Esophagus squamous epithelium (tissue), 5 donors: Measurements from ENCODE around the gene GIT1. TPM values are rescaled to one million over a fixed set of nuclear protein-coding genes. Genes with fewer than 3 reads are reported as not detected.
A peak's percentile ranks its signal among the peaks of the same experiment; 100 is the strongest.

Experiments used
- DNase-seq: peaks from one replicate; lab custom pipeline; 2025; lab: John Stamatoyannopoulos, UW
- H3K27ac ChIP-seq, 4 donors: fragments of 200-600 bp; sonication (generic); one replicate each; pipeline ENCODE4 v1.5.1; 2016 to 2019; ENCODE audit warnings: mild to moderate bottlenecking in 1 of 4
- H3K27me3 ChIP-seq, 4 donors: fragments of 200-600 bp; sonication (generic); 1 replicate in 3 of 4; 2 replicates in 1 of 4; pipeline versions ENCODE4 v1.5.1 to v1.6.0; 2017 to 2021; ENCODE audit warnings: antibody characterized with exemption in 1 of 4
- H3K36me3 ChIP-seq, 3 donors: fragments of 200-600 bp; sonication (generic); one replicate each; pipeline ENCODE4 v1.5.1; 2016 to 2019
- H3K4me1 ChIP-seq, 3 donors: fragments of 200-600 bp; sonication (generic); one replicate each; pipeline ENCODE4 v1.5.1; 2017 to 2019
- H3K4me3 ChIP-seq, 4 donors: fragments of 200-600 bp; sonication (generic); 1 replicate in 3 of 4; 2 replicates in 1 of 4; pipeline ENCODE4 v1.5.1; 2016 to 2019; ENCODE audit warnings: mild to moderate bottlenecking in 2 of 4, moderate library complexity in 1 of 4
- H3K9me3 ChIP-seq, 3 donors: fragments of 200-600 bp; sonication (generic); one replicate each; pipeline ENCODE4 v1.5.1; 2016 to 2019
- CTCF ChIP-seq, 6 experiments: fragments of 450-650 bp in 4 of 6; fragments of 200-600 bp in 2 of 6; sonication (generic) in 2 of 6; IDR thresholded peaks; one replicate each; pipeline ENCODE4 v1.5.1; 2016 to 2019; ENCODE audit warnings: antibody characterized with exemption in 6 of 6, mild to moderate bottlenecking in 4 of 6, moderate library complexity in 4 of 6
- POLR2A ChIP-seq, 4 donors: fragments of 450-650 bp; IDR thresholded peaks; one replicate each; pipeline ENCODE4 v1.6.1; 2017; ENCODE audit warnings: antibody characterized with exemption in 4 of 4, mild to moderate bottlenecking in 4 of 4, moderate library complexity in 3 of 4
- WGBS, 2 donors: methylation state at CpG; one replicate each; pipeline ENCODE4 v1.1.5; 2018; 5-methylcytosine and 5-hydroxymethylcytosine counted together
- intact Hi-C: fragments of 100-400 bp; cut with DNase I; formaldehyde crosslinking; loops from one replicate; pipeline ENCODE4 v1.15.0; 2022
- total RNA-seq, 4 donors: library from RNA; depleted of rRNA; stranded (reverse); fragments of >200 nt; gene quantifications; one replicate each; pipeline ENCODE4 v1.1.0, GENCODE V29; 2016
- donor health status: DM: yes; HTN: yes; CAD: no.

GIT1 gene
- total RNA-seq, 4 donors from 2014 or later = 24.0 to 45.4 (median 29.6) TPM

- Histone ChIP-seq H3K4me3 (peak overlapping the region in 3 of 4 donors; percentile 13 to 57 (median 32)), H3K27me3 (peaks cover 0 to 28% (median 0%) of the 10 kb centered on the region in 4 donors), H3K36me3 (peaks cover 0 to 4% (median 0%) of the 10 kb centered on the region in 3 donors), H3K4me1 (peaks cover 46 to 62% (median 57%) of the 10 kb centered on the region in 3 donors), H3K9me3 (no peaks in the 10 kb centered on the region), H3K27ac (no peak overlapping the region)
- intact Hi-C loops = loop anchor here (10.0 kb wide), 1 partner anchor 161 kb away; no protein-coding TSS in a partner anchor
- 0 to 42% methylated on average over 1 to 12 of the region's 13 CpGs for WGBS, 2 donors
- DNase-seq = no peak
- TF ChIP-seq CTCF (IDR thresholded peaks at IDR 0.05) (no peak), POLR2A (IDR thresholded peaks at IDR 0.05) (no peak)
These were observed 24.4 kb upstream of the GIT1 start for GRCh38 chr17:29613856-29614255.

- peak; percentile 59 for DNase-seq
- Histone ChIP-seq H3K4me1 (peaks cover 46 to 58% (median 54%) of the 10 kb centered on the region in 3 donors), H3K36me3 (peaks cover 0 to 4% (median 0%) of the 10 kb centered on the region in 3 donors), H3K4me3 (peak overlapping the region in 3 of 4 donors; percentile 13 to 57 (median 32)), H3K9me3 (no peaks in the 10 kb centered on the region), H3K27ac (peak overlapping the region in 2 of 4 donors; percentile 38 to 60), H3K27me3 (peaks cover 0 to 23% (median 0%) of the 10 kb centered on the region in 4 donors)
- WGBS, 2 donors = 40% methylated on average over 1 of the region's 50 CpGs; no CpG with 5 or more reads in 1 of the 2 donors
- intact Hi-C loops = loop anchor here (10.0 kb wide), 1 partner anchor 161 kb away; no protein-coding TSS in a partner anchor
- TF ChIP-seq POLR2A (IDR thresholded peaks at IDR 0.05) (no peak), CTCF (IDR thresholded peaks at IDR 0.05) (peak; percentile 72 to 93 (median 88))
These were observed 23.9 kb upstream of the GIT1 start for GRCh38 chr17:29613352-29613837.

- H3K4me1 ChIP-seq = peaks cover 41 to 50% (median 48%) of the 10 kb centered on the region in 3 donors
- H3K27me3 ChIP-seq = peaks cover 0 to 22% (median 0%) of the 10 kb centered on the region in 4 donors
- no CpG with 5 or more reads among the region's 85 CpGs for WGBS, 2 donors
- H3K4me3 ChIP-seq = peak overlapping the region in 2 of 4 donors; percentile 32 to 57
- TF ChIP-seq POLR2A (IDR thresholded peaks at IDR 0.05) = no peak
- TF ChIP-seq CTCF (IDR thresholded peaks at IDR 0.05) = no peak
- DNase-seq = no peak
- no peaks in the 10 kb centered on the region for H3K9me3 ChIP-seq
- peaks cover 0 to 4% (median 0%) of the 10 kb centered on the region in 3 donors for H3K36me3 ChIP-seq
- H3K27ac ChIP-seq = peak overlapping the region in 2 of 4 donors; percentile 38 to 60
- intact Hi-C loops = loop anchor here (10.0 kb wide), 1 partner anchor 162 kb away; no protein-coding TSS in a partner anchor
These were observed 23.2 kb upstream of the GIT1 start for GRCh38 chr17:29612404-29613280.

DNA sequence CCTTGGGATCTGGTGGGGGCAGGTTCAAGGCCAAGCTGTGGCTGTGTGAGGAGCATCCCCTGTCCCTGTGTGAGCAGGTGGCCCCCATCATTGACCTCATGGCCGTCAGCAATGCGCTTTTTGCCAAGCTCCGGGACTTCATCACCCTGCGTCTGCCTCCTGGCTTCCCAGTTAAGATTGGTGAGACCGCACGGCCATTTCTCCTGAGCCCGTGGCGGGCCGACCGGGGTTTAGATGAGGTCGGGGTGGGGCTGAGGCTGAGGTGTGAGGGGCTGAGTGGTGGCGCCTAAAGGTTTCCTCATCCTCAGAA, 22.6 kb upstream of the GIT1 start:
- WGBS, 2 donors = 96% methylated on average over 4 of the region's 12 CpGs; no CpG with 5 or more reads in 1 of the 2 donors
- H3K4me3 ChIP-seq = no peak overlapping the region
- intact Hi-C loops = loop anchor here (10.0 kb wide), 1 partner anchor 163 kb away; no protein-coding TSS in a partner anchor

More for the DNA sequence above, 22.6 kb upstream of the GIT1 start:
- H3K36me3 ChIP-seq = peaks cover 0 to 4% (median 0%) of the 10 kb centered on the region in 3 donors
- H3K27ac ChIP-seq = no peak overlapping the region
- DNase-seq = no peak
- no peak for TF ChIP-seq POLR2A (IDR thresholded peaks at IDR 0.05)
- TF ChIP-seq CTCF (IDR thresholded peaks at IDR 0.05) = no peak
- H3K27me3 ChIP-seq = peaks cover 0 to 19% (median 0%) of the 10 kb centered on the region in 4 donors
- H3K4me1 ChIP-seq = peaks cover 35 to 44% (median 42%) of the 10 kb centered on the region in 3 donors
- H3K9me3 ChIP-seq = no peaks in the 10 kb centered on the region
